HT-29 (cell line): Measurements from ENCODE around the gene FKTN. TPM values are rescaled to one million over a fixed set of nuclear protein-coding genes. Genes with fewer than 3 reads are reported as not detected.

ENCODE experiments used
- DNase-seq: peaks from one replicate; pipeline ENCODE4 v3.0.0-alpha.2; 2015; ENCODE audit warnings: low spot score
- total RNA-seq: library from RNA; depleted of rRNA; stranded (reverse); fragments of >200 nt; shearing (Covaris generic); gene quantifications from 2 replicates; pipeline ENCODE4 v1.2.3, GENCODE V29; 2014

The FKTN gene
- total RNA-seq, 1 experiment from 2014 or later: 4.0 TPM

- no peak for DNase-seq
Measured at GRCh38 chr9:105632807-105633206, 74.9 kb downstream of the FKTN start.

GRCh38 chr9:105633411-105633810 lies 75.5 kb downstream of the FKTN start:
- DNase-seq: no peak

GRCh38 chr9:105636331-105636730 lies 78.4 kb downstream of the FKTN start:
- DNase-seq: no peak

GRCh38 chr9:105637787-105638395 lies 80.0 kb downstream of the FKTN start:
- no peak for DNase-seq

GRCh38 chr9:105639936-105640335 lies 82.0 kb downstream of the FKTN start:
- no peak for DNase-seq

GRCh38 chr9:105643795-105644194 lies 85.9 kb downstream of the FKTN start:
- DNase-seq: no peak

- DNase-seq: no peak
Measured at GRCh38 chr9:105646879-105647594, 89.1 kb downstream of the FKTN start.

- DNase-seq: no peak
Measured at GRCh38 chr9:105647595-105648349, 89.8 kb downstream of the FKTN start.

GRCh38 chr9:105651806-105652205 lies 93.9 kb downstream of the FKTN start:
- no peak for DNase-seq

- DNase-seq: no peak
Measured at GRCh38 chr9:105656131-105656921, 98.4 kb downstream of the FKTN start.

- no peak for DNase-seq
Measured at GRCh38 chr9:105658351-105658750, 100.4 kb downstream of the FKTN start.

- no peak for DNase-seq
Measured at GRCh38 chr9:105661011-105661410, 103.1 kb downstream of the FKTN start.

- no peak for DNase-seq
Measured at GRCh38 chr9:105662184-105663104, 104.5 kb downstream of the FKTN start, which contains the start of gene TAL2. TAL2 (plus strand) TSS chr9:105662457; CDS start chr9:105662497, 40 bp downstream.

- no peak for DNase-seq
Measured at GRCh38 chr9:105663914-105664313, 106.0 kb downstream of the FKTN start.

- DNase-seq: no peak
Measured at GRCh38 chr9:105667867-105668266, 109.9 kb downstream of the FKTN start.

- DNase-seq: no peak
Measured at GRCh38 chr9:105670315-105670714, 112.4 kb downstream of the FKTN start.

- no peak for DNase-seq
Measured at GRCh38 chr9:105670775-105671174, 112.8 kb downstream of the FKTN start.

- peak; percentile 10 for DNase-seq
Measured at GRCh38 chr9:105672711-105673234, 114.8 kb downstream of the FKTN start.

- no peak for DNase-seq
Measured at GRCh38 chr9:105673850-105674387, 116.0 kb downstream of the FKTN start.

- DNase-seq: no peak
Measured at GRCh38 chr9:105676351-105676923, 118.5 kb downstream of the FKTN start.
